ENCODE measurements around the gene KIAA0408. TPM values are rescaled to one million over a fixed set of nuclear protein-coding genes. Genes with fewer than 3 reads are reported as not detected.
"Not testable (repeated sequence)": the region's sequence is repeated elsewhere in the genome, so short reads cannot be mapped to it uniquely, and the experiment has no call there.

KIAA0408 gene
- total RNA-seq, 4 donors from 2014 or later: 0.80 to 3.0 (median 1.8) TPM

GRCh38 chr6:127423921-127424320 is 35.3 kb downstream of the KIAA0408 start:
- no peak overlapping the region for H3K4me3 ChIP-seq (ENCODE audit: low read depth, poor library complexity, severe bottlenecking)
- intact Hi-C loops (cut with DNase I; ENCODE audit: low total_unique reads): loop anchor here (10.0 kb wide), 1 partner anchor 119 kb away; no protein-coding TSS in a partner anchor
- no peak for DNase-seq (ENCODE audit: low spot score in 2 of 2)
- WGBS, 2 donors: 53 to 57% methylated on average over 2 of the region's 2 CpGs
- no peak for TF ChIP-seq POLR2A (IDR thresholded peaks at IDR 0.05)
- TF ChIP-seq CTCF (IDR thresholded peaks at IDR 0.05): no peak

GRCh38 chr6:127421164-127421563 is 38.0 kb downstream of the KIAA0408 start:
- DNase-seq (ENCODE audit: low spot score in 2 of 2); H3K4me3 ChIP-seq (ENCODE audit: low read depth, poor library complexity, severe bottlenecking): not testable (repeated sequence)
- intact Hi-C loops (cut with DNase I; ENCODE audit: low total_unique reads): loop anchor here (10.0 kb wide), 1 partner anchor 116 kb away; no protein-coding TSS in a partner anchor
- 70 to 85% methylated on average over 3 of the region's 3 CpGs for WGBS, 2 donors

- intact Hi-C loops (cut with DNase I; ENCODE audit: low total_unique reads): loop anchor here (10.0 kb wide), 1 partner anchor 116 kb away; no protein-coding TSS in a partner anchor
- WGBS, 2 donors: 3% methylated on average over 2 of the region's 2 CpGs
- DNase-seq (ENCODE audit: low spot score in 2 of 2): peak; percentile 79 to 91
Observed at GRCh38 chr6:127420556-127420955, 38.6 kb downstream of the KIAA0408 start.

GRCh38 chr6:127415096-127415495 is 44.1 kb downstream of the KIAA0408 start:
- no peak for DNase-seq (ENCODE audit: low spot score in 2 of 2)
- WGBS, 2 donors: 83 to 90% methylated on average over 2 of the region's 2 CpGs
- no peak overlapping the region for H3K4me3 ChIP-seq (ENCODE audit: low read depth, poor library complexity, severe bottlenecking)
- intact Hi-C loops (cut with DNase I; ENCODE audit: low total_unique reads): no loop called here
- TF ChIP-seq POLR2A (IDR thresholded peaks at IDR 0.05) (no peak), CTCF (IDR thresholded peaks at IDR 0.05) (no peak)

More at GRCh38 chr6:127420556-127420955, 38.6 kb downstream of the KIAA0408 start:
- TF ChIP-seq CTCF (IDR thresholded peaks at IDR 0.05) (no peak), POLR2A (IDR thresholded peaks at IDR 0.05) (no peak)
- no peak overlapping the region for H3K4me3 ChIP-seq (ENCODE audit: low read depth, poor library complexity, severe bottlenecking)

GRCh38 chr6:127413123-127413522 is 46.1 kb downstream of the KIAA0408 start:
- WGBS, 2 donors: 49 to 60% methylated on average over 3 to 4 of the region's 4 CpGs
- intact Hi-C loops (cut with DNase I; ENCODE audit: low total_unique reads); H3K4me3 ChIP-seq (ENCODE audit: low read depth, poor library complexity, severe bottlenecking); DNase-seq (ENCODE audit: low spot score in 2 of 2): not testable (repeated sequence)

- DNase-seq (ENCODE audit: low spot score in 2 of 2); intact Hi-C loops (cut with DNase I; ENCODE audit: low total_unique reads); H3K4me3 ChIP-seq (ENCODE audit: low read depth, poor library complexity, severe bottlenecking): not testable (repeated sequence)
- 97 to 98% methylated on average over 8 of the region's 8 CpGs for WGBS, 2 donors
Observed at GRCh38 chr6:127412016-127412415, 47.2 kb downstream of the KIAA0408 start.

Other genes with a start within 250 kb of the KIAA0408 start
- 10 to 100 TPM; 30.3 to 41.6 (median 35.1) TPM for gene RNF146, start 192.5 kb downstream of the KIAA0408 start, total RNA-seq
- gene ECHDC1, start 115.8 kb downstream of the KIAA0408 start, total RNA-seq: 10 to 100 TPM; 25.8 to 42.4 (median 34.6) TPM
- not detected for gene C6orf58, start 117.8 kb upstream of the KIAA0408 start, total RNA-seq